Epithelial cell of esophagus (primary cell): ENCODE data around the gene BPIFB3.
"Not testable (repeated sequence)": the region's sequence is repeated elsewhere in the genome, so short reads cannot be mapped to it uniquely, and the experiment has no call there.

Experiments
- DNase-seq: peaks from one replicate; pipeline ENCODE4 v3.0.0; 2010; ENCODE audit warnings: low read depth
- H3K4me3 ChIP-seq: 2 replicates; pipeline ENCODE4 v1.5.1; 2011; ENCODE audit warnings: mild to moderate bottlenecking, low read length, control low read depth
- TF ChIP-seq, protein P1 (sequence below): IDR thresholded peaks from 2 replicates; pipeline ENCODE4 v1.5.1; 2011; ENCODE audit warnings: low read depth, mild to moderate bottlenecking, low read length, control low read depth, inconsistent platforms; ENCODE audit not compliant: insufficient read depth; ENCODE audit errors: missing control alignments

The BPIFB3 gene

DNA sequence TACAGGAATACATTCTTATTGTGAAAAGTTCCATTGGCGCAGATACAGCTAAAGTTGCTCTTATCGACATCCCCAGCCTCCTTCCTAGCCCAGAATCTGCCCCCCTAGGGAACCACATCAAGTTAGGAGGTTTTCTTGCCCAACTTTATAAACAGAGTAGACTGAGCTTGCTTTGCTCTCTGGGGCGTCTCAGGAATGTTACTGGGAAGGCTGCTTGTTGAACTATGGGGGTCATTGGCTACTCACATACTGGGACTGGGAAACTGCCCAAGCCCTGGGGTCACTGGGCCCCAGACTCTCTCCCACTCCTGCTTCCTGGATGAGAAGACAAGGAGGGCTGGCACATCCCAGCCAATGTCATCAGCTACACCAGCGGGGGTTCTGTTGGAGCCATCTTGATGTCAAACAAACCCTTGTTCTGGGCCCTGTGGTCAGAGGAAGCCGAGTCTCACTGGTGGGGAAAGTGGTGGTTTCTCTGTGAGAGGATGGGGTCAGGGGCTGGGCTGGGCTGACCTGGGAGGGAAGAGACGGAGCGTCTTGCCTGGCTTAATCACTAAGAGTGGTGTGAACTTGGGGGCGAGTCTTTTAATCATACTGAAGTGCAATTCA lies 51.7 kb downstream of the BPIFB3 start:
- no peak for DNase-seq
- TF ChIP-seq, protein P1, sequence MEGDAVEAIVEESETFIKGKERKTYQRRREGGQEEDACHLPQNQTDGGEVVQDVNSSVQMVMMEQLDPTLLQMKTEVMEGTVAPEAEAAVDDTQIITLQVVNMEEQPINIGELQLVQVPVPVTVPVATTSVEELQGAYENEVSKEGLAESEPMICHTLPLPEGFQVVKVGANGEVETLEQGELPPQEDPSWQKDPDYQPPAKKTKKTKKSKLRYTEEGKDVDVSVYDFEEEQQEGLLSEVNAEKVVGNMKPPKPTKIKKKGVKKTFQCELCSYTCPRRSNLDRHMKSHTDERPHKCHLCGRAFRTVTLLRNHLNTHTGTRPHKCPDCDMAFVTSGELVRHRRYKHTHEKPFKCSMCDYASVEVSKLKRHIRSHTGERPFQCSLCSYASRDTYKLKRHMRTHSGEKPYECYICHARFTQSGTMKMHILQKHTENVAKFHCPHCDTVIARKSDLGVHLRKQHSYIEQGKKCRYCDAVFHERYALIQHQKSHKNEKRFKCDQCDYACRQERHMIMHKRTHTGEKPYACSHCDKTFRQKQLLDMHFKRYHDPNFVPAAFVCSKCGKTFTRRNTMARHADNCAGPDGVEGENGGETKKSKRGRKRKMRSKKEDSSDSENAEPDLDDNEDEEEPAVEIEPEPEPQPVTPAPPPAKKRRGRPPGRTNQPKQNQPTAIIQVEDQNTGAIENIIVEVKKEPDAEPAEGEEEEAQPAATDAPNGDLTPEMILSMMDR, result no peak
- H3K4me3 ChIP-seq, result no peak overlapping the region

DNA sequence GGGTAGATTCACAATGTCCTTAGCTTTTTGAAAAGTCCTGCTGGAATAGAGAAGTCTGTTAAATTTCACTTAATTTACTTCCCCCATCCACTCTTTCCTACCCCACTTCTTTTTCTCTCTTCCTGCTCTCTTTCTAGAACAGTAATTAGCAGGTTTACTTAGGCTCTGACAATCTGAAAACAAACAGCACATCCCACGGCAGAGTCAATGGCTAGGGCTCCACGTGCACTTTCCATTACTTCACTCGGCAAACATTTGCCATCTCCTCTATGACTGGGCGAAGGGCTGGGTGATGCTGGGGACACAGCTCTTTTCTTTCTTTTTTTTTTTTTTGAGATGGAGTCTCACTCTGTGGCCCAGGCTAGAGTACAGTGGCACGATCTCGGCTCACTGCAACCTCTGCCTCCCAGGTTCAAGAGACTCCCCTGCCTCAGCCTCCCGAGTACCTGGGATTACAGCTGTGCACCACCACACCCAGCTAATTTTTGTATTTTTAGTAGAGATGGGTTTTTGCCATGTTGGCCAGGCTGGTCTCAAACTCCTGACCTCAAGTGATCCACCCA lies 52.4 kb downstream of the BPIFB3 start:
- DNase-seq, H3K4me3 ChIP-seq: not testable (repeated sequence)

DNA sequence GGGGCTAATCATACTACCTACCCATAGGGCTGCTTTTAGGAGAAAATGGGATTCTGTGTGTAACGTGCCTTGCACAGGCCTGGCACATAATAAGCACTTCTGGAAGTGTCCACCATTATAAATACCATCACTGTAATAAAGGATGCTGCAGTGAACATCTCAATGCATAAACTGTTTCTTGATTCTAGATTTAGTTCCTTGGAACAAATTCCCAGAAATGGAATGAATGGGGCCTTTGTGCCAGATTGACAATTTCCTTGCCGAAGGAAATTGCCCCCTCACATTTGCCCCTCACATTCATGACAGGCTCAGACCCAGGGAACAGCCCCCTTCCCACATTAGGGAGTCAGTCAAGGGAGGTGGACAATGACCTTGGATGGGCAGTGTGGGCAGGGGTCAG lies 55.0 kb downstream of the BPIFB3 start:
- DNase-seq, result no peak
- H3K4me3 ChIP-seq, result no peak overlapping the region
- TF ChIP-seq, protein P1, result no peak

DNA sequence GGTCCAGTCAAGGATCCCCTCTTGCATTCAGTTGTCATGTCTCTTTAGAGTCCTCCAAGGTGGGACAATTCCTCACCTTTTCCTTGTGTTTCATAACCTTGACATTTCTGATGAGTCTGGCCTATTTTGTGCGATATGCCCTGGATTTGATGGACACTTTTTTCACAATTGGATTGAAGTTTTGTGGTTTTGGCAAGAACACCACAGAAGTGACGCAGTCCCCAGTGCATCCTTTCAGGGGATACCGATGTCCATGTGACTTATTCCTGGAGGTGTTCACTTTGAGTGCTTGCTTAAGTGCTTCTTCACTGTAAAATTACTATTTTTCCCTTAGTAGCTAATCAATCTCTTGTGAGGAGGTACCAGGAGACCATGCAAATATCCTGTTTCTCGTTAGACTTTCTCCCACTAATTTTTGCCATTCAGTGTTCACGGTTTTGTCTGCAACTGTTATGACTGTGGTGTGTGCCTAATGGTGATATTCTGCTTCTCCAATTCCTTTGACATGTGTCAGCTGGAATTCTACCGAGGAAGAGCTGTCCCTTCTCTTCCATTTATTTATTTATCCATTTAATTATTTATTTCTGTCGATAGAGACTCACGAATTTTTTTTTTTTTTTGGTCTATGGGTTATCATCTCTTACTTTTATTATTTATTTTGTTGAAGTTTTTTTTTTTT lies 56.6 kb downstream of the BPIFB3 start:
- H3K4me3 ChIP-seq, result no peak overlapping the region
- TF ChIP-seq, protein P1, result no peak
- no peak for DNase-seq

DNA sequence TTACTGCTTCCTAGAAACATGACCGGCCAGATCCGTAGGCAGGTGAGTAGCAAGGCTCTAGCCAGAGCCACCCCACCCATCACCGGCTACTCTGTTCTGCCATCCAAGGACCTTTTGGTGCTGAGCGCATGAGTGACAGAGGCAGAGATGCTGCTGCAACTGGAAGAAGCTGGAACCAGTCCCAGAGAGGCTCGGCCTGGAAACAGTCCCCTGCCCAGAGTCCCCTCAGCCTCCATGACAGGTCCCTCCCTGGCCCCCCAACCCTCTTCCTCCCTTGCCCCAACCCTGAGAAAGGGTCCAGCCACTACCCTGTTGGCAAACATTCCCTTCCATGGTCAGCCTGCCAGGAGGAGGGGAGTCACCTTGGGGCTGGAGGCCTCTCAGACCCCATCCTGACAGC lies 57.6 kb downstream of the BPIFB3 start:
- DNase-seq, result no peak
- no peak overlapping the region for H3K4me3 ChIP-seq
- TF ChIP-seq, protein P1, result no peak

DNA sequence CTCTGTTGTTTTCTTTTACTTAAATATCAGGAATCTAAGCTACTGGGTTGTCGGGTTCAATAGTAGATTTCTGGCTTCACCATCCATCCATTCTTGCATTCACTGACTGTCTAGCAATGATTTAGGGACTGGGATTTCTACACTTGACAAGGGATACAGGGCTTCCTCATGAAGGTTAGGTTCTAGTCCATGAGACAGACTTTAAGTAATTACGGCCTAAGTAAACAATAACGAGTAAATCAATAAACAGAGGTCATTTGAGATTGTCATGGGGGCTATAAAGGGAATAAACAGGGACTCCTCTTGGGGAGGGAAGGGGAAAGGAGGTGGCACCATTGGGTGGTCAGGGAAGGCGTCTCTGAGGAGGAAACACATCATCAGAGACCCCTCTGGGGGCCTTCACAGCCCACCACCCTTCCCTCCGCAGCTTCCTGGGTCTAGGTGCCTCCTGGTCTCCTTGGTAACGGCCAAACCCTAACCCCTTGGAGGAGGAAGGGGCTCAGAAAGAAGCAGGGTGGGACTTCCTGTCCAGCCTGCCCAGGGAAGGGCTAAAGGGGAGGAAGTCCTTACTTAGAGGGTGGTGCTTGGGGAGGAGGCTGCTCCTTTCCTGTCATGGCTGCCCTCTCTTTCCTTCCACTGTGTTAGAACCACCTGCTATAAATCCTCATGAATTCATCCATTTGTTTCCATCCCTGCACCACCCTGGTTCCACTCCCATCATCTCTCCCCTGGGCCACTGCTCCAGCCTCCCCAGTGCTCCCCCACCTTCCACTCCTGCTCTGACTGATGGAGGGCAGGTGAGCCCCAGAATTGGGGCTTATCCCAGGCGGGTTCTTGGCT lies 59.1 kb downstream of the BPIFB3 start:
- TF ChIP-seq, protein P1, result no peak
- H3K4me3 ChIP-seq, result no peak overlapping the region
- DNase-seq, result no peak

DNA sequence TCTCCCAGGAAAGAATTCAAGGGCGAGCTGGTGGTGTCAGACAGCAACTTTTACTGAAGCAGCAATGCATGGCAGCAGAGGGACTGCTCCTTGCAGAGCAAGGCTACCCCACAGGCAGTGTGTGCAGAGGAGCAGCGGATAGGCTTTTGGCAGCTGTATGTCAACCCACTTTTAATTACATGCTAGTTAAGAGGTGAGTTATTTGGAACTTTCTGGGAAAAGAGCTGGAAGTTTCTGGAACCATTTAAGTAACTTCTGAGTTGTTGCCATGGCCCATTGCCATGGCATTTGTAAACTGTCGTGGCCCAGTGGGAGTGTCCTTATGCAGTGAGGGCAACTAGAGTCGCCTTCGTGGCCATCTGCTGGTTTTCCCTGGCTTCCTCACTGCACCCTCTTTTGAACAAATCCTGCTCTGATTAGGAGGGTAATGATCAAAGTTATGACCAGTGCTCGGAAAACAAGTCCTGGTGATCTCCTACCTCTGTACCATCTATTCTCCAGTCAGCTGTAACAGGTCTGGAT lies 59.7 kb downstream of the BPIFB3 start:
- no peak overlapping the region for H3K4me3 ChIP-seq
- DNase-seq, result no peak
- TF ChIP-seq, protein P1, result no peak

DNA sequence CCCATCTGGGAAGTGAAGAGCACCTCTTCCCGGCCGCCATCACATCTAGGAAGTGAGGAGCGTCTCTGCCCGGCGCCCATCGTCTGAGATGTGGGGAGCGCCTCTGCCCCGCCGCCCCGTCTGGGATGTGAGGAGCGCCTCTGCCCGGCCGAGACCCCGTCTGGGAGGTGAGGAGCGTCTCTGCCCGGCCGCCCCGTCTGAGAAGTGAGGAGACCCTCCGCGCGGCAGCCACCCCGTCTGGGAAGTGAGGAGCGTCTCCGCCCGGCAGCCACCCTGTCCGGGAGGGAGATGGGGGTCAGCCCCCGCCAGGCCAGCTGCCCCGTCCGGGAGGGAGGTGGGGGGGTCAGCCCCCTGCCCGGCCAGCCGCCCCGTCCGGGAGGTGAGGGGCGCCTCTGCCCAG lies 61.8 kb downstream of the BPIFB3 start:
- not testable (repeated sequence) for H3K4me3 ChIP-seq, DNase-seq
